ENCODE data around the gene MRPS5.

MRPS5 gene

DNA sequence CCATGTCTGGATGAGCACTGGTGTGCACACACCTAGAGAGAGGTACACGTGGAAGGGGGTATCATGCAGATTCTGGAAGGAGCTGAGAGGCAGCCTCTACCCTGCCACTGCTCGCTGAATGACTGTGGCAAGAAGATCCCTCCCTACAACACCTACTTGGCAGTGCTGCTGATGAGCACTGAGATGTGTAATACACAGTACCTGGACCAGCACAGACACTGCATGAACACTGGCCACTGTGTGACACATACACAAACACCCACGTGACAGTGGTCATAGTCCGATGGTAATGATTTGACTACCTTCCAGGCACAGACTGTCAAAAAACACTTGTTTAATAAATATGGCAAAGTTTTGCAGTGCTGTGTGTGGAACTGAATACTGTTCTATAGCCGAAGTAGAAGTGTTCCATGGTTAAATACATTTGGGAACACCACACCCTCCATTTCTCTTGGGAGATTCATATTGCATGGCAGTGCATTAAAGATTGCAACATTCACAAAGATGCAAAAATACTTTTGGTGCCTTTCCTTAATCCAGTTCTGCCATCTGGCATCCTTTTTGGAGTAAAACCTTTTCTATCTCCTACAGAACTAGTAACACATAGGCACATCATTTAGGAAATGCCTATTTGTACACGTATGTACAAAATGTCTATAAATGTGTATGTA lies 29.6 kb downstream of the MRPS5 start:
- DNase-seq (ENCODE audit: low read depth in 2 of 2): no peak

DNA sequence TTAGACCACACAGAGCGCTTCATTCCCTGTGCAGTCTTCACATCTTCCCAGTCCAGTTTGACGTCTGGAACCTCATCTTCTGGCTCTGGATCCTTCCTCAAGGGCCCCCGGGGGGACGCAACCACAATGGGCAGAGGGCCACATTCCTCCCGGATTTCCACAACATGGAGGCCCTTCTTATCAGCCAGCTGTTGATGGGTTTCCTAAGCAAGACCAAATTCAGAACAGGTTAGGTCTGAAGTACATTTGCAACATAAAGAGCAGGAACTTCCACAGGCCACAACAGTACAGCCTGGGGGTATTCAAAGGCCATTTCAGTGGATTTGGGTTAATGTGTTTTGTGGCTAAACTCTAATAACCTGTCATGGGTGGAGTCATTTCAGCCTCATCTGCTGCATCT lies 34.2 kb downstream of the MRPS5 start:
- no peak for DNase-seq (ENCODE audit: low read depth in 2 of 2)

DNA sequence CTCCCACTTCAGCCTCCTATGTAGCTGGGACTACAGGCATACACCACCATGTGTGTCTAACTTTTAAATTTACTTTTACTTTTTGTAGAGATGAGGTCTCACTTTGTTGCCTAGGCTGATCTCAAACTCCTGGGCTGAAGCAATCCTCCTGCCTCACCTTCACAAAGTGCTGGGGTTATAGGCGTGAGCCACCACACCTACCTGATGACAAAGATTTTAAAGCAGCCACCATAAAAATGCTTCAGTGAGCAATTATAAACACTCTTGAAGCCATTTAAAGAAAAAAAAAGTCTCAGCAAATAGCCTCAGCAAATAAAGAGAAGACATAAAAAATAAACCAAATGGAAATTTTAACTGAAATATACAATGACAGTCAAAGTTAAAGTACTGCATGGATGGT lies 35.6 kb downstream of the MRPS5 start:
- DNase-seq (ENCODE audit: low read depth in 2 of 2): no peak

DNA sequence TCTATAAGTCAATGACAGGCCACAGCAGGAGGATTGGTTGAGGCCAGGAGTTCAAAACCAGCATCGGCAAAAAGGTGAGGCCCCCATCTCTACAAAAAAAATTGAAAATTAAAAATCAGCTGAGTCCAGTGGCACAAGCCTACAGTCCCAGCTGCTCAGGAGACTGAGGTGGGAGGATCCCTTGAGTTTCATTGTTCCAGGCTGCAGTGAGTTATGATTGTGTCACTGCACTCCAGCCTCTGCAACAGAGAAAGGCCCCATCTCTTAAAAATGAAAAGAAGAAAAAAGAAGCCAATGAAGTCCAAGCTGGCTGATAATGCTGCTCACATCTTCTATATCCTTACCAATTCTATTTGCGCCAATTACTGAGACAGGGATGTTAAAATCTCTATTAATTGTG lies 39.1 kb downstream of the MRPS5 start:
- DNase-seq (ENCODE audit: low read depth in 2 of 2): no peak

DNA sequence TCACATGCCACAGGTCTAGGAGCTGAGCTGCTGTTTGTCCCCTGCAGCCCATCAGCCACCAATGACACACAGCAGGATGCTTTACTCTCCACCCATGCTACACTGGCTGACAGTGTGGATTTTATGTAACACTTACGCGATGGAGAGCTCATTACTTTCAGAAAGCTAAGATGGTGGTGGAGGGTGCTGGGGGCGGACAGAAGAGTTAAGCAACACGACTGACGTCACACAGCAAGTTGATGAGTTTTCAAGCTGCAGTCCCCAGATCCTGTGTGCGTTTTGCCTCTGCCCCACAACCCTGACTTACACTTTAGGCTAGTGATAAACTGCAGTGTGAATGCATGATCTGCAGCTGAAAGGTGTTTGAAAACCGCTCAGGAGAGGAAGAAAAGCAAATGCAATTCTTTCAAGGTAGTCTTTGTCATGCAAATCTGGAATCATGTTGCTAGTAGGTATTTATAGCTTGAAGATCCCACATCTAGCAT lies 42.4 kb downstream of the MRPS5 start:
- DNase-seq (ENCODE audit: low read depth in 2 of 2): no peak

DNA sequence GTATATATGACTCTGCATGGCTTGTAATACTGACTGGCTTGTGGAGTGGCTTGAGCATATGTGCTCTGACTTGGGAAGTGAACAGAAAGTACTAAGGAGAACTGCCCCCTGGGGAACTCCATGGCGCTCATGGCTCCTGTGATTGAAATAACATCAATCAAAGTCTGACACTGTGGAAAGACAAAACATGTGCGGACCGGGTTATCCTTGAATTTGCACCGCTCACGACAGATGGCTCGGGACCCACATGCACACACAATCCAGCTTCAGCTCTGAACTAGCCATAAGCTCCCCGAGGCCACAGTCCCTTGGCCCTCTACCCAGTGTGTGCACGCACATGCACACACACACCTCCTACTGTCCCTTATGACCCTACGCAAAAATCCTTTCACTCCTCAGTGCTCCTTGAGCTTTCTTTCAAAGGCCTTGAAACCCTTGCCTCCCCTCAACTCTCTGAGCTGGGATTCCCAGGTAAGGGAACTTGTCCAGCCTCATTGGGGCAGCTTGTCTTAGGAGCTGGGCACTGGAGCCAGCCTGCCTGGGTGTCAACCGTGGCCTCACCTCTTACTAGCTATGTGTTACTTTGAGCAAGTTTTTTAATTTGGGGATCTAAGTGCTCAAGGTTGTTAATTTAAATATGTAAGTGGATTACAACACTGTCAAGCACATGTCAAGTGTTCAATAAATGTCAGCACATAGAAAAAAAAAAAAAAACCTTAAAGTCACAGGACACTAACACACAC lies 43.6 kb downstream of the MRPS5 start:
- DNase-seq (ENCODE audit: low read depth in 2 of 2): no peak

DNA sequence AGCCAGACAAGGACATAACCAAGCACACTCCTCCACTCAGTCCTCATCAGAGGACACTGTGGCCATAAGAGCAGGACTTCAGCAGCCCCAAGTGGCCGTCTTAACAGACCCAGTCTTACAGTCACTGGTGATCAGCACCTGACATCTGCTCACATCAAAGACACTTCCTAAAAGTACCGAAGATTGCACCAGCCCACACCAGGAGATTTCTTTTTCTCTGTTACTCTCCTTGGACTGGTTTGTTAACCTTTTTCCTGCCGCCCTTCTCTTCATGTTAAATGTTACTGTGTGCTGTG lies 44.1 kb downstream of the MRPS5 start:
- no peak for DNase-seq (ENCODE audit: low read depth in 2 of 2)

DNA sequence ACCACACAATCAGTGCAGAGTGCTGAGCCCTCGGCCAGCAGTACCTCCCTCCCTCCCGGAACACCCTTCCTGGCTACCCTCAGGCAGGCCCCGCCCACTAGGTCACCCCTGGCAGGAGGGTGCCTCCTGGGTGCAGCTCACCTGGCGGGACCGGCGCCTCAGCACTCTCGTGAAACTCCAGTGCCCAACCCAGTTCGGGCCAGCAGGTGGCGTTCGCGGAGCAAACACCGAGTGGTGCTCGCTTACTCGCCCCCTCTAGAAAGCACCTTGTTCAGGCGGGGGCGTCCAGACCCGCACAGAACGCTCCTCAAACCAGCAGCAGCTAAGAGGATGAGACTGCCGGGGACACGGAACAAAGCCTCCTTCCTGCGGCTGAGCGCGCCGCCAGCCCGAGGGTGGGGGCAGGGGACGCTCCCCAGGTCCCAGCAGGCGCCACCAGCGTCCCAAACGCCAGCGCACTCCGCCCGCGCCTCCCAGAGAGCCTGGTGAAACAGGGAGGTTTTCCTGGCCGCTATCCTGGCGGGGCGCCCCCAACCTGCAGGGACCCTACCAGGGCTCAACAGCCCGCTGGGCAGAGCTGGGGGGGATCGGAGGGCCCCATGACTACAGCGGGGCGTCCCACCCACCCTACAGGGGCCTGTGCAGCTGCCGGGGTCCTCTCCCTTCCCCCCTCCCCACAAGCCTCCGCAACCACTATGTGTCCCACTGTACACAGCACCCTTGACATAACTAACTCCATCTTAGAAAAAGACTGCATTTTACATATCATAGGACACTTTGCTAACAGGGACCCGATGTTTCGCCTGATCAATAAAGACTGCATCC lies 44.7 kb downstream of the MRPS5 start:
- peak; percentile 71 to 80 for DNase-seq (ENCODE audit: low read depth in 2 of 2)

DNA sequence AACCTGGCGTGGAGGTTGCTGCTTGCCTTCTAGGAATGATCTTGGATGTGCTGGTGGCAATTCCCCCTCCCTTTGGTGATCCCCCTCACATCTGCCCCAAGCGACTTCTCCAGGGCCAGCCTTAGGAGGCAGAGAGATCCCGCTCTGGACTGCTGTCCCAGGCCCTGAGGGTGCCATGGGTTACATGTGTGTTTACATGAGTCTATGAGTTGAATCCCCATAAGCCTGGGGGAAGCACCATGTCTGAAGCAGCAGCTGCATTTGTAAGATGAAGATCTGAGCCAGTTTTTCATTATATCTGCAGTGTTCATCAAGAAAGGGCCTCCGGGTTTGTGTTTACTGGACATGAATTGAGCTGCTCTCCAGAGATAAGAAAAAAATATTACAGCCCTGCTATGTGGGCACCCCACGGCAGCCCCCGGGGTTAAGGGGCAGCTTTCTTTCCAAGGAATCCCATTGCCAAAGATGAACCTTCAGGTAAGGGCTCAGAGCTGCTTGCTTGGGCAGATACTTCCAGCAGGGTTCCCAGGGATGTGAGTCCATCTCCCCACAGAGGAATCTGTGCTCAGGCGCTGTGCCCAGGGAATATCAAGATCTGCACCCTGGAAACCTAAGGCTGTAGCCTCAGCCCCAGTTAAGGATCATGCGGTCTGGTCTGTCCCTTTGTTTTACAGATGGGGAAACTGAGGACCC lies 46.0 kb downstream of the MRPS5 start:
- no peak for DNase-seq (ENCODE audit: low read depth in 2 of 2)

DNA sequence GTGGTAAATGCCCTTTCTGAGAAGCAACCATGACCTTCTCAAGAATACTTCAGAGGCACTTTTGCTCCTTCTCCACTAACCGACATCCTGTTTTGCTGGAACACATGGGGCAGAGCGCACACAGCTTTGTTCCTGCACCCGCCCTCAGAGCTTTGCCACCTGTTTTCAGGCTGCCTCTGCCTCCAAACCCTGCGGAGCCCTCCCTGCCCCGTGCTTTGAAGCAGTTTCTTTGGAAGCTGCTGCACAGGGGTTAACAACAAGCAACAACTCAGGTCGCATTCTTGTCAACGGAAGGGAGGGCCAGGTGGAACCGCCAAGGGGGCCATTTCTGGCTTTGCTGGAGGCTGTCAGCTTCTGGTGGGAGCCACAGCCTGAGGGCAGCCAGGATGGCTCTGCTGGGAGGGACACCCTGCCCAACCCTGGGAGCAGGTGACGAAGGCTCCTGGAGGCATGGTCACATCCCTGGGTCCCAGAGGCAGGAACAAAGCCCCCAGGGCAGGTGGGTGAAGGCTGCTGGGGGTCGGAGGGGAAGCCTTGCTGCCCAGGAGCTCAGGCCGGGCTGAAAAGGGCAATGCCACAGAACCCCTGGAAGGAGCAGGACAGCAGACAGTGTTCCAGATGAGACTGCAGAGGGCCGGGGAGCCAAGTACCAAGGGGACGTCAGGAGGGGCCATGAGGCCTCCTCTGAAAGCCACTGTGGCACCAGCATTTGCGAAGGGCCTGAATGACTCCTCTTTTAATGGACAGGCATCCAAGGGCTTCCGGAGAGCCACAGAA lies 46.8 kb downstream of the MRPS5 start:
- DNase-seq (ENCODE audit: low read depth in 2 of 2): peak; percentile 11 to 48

DNA sequence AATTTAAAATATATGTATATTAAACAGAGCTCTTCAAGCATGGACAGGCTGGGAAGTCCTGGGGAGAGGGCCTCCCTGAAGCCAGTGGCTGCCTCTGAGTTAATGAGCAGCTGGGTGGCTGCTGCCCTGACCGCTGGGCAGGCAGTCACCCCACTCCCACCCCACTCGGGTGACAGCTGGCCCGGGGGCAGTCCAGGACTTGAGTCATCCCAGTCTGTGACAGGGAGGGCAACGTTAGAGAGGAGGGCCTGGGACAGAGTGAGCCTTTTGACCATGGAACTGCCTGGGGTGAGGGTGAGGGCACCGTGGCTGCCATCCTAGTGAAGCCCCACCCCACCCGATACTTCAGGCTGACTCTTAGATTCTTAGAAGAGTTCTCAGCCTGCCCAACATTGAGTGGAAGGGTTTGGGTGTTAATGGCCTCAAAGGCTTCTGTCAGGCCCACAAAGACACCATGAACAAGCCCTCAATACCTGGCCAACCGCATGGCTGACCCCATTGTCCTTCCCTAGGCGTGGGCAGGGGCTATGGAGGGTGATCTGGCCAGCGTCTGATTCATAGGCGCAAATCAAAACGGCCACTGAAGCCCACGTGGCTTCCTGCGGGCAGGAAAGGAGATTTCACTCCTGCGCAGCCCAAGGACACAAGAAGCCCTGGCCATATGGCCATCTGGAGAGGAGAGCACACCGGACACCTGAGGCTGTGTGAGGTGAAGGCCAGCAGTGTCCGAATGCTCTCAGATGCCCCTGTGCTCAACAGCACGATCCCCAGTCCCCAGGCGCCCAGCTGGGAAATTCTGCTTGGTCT lies 47.5 kb downstream of the MRPS5 start:
- DNase-seq (ENCODE audit: low read depth in 2 of 2): no peak

DNA sequence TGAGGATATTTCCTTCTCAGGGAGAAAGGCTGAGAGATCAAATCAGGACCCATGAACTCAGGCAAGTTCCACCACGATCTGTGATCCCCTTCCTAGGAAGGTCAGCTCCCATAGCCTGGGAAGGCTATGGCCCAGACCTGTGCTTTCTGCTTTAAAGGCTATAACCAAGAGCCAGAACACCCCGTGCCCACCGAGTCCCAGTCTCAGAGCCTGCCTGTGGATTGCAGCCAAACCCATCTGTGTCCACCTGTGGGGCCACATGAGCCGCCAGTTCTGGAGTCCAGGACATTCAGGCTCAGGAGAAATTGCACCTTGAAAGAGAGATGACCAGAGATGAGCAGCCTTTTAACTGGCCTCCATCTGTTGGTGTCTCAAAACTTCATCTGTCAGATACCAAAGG lies 49.2 kb downstream of the MRPS5 start:
- no peak for DNase-seq (ENCODE audit: low read depth in 2 of 2)

DNA sequence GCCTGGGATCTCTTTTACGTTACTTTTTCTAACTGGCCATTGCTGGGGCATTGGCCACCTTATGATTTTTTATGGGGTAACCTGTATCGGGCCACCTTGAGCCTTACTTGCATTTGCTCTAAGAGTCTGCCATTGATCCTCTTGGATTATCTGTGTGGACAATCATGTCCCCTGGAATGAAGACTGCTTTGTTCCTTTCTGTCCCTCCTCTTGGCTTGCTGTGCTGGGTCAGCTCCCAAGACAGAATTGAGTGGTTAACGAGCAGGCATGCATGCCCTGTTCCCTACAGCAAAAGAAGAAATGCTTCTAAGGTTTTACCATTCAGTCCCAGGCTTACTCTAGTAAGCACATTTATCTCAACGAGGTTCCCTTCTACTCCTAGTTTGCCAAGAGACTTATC lies 49.8 kb downstream of the MRPS5 start:
- DNase-seq (ENCODE audit: low read depth in 2 of 2): no peak

DNA sequence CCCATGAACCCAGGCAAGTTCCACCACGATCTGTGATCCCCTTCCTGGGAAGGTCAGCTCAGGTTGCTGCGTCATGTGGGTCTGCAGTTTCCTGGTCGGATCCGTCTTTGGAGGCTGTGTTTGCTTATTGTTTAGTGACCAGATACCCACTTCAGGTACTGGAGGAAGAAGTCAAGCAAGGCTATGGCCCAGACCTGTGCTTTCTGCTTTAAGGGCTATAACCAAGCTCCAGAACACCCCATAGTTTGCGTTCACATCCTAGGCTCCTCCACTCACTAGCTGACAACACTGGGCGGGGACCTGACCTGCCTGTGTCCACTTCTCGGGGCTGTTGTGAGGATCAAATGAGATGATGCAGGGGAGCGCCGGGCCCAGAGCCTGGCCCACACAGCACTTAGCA lies 52.1 kb downstream of the MRPS5 start:
- DNase-seq (ENCODE audit: low read depth in 2 of 2): no peak

DNA sequence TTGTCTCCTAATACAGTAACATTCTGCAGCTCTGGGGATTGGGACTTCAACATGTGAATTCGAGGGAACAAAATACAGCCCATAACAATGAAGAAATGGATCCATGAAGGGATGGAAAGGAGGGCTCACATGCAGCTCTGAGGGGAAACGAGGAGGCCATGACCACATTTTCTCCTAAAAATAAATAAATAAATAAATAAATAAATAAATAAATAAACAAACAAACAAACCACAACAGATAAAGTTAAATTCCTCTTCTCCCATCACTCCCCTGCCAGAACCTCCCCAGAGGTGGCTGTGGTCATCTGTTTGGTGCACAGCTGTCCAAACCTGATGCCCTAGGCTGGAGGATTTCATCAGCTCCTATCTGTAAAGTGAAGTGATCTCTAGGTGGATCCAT lies 53.4 kb downstream of the MRPS5 start:
- DNase-seq (ENCODE audit: low read depth in 2 of 2): no peak

DNA sequence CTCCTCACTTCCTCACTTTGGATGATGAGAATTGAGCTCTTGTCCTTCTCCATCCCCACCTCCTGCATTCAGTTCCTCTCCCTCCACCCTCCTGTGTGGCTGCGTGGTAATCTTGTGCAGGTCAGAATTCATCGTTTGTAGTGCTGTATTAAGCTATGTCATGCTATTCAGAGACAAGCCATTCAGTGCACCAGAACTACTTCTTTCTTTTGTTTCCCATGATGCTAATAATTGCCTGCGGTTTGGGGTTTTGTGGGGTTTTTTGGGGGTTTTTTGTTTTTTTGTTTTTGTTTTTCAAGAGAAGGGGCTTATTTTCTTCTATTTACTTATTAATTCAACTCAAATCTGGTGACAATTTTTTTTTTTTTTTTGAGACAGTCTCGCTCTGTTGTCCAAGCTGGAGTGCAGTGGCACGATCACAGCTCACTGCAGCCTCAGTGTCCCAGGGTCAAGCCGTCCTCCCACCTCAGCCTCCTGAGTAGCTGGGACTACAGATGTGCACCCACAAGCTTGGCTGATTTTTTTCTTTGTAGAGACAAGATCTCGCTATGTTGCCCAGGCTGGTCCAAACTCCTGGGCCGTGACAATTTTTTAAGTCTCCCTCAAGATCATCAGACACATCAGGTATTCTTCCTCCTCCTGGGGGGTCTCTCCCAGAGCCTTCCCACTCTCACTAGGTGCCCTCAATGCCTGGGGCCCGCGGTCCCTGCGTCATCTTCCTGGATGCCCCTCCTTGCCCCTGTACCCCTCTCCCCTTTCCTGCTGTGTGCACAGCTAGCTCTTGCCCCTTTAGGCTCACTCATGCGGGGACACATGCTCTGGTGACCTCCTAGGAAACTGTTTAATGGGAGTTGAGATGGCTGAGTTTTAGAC lies 58.3 kb downstream of the MRPS5 start:
- DNase-seq (ENCODE audit: low read depth in 2 of 2): no peak

DNA sequence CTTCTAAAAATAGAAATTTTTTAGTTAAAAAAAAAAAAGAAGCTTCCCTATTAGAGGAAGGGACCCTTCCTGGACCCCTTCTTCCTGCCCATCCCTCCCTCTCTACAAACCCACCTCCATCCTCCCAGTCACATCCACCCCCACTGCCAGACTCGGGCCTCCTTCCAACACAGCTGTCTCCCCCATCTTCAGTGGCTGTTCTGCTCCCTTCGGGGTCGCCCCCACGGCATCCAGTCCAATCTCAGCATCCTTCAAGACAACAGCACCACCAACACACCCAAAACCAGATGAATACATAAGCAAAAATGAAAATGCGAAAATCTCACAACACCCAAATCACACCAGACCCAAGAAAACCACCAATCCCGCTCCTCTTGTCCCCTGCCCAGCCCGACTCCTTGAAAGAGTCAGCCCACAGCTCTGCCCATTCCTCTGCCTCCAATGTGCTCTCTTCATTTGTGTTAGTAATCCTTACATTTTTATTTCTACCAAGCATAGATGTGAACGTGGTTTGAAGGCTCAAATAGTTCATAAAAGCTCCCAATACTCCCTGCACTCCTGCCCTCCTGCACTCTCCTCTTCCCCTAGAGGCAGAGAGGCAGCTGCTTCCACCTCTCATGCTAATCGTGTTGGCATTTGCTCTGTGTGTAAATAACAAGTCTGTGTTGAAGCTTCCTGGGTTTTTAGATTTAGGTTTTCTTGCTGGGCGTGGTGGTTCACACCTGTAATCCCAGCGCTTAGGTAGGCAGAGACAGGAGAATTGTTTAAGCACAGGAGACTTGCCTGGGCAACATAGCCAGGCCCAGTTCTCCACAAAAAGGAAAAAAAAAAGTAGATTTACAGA lies 59.1 kb downstream of the MRPS5 start:
- DNase-seq (ENCODE audit: low read depth in 2 of 2): no peak

DNA sequence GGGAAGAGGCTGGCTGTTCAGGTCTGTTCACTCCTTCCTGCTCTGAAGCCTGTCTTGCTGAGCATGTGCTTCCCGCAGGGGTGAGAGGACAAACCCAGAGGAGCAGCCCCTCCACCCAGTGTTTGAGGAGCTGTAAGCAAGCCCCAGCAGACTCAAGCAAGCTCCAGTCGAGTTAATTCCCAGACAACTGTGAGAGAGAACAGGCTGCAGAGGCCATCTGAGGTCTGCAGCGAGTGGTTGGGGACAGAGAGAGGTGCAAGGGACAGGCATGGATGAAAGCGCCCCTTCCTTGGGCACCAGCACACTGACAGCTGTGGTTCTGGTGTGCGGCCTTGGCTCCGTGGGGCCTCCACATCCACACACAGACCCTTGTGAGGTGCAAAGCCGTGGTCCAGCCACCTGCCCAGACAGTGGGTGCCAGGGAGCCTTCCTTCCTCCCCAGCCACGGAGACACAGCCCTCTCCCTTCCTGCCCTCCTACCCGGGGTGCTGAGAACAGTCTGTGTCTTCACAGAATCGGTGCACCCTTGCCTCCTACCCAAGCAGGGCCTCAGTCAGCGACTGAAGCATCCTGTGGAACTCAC lies 59.9 kb downstream of the MRPS5 start:
- no peak for DNase-seq (ENCODE audit: low read depth in 2 of 2)

Measured in stimulated activated CD8-positive, alpha-beta memory T cell treated with anti-CD3 and anti-CD28 coated beads, Interleukin-2, amount 100 ng/mL, for 1 hour (primary cell).